ENCODE data around the gene TRIM26. TPM values are rescaled to one million over a fixed set of nuclear protein-coding genes. Genes with fewer than 3 reads are reported as not detected.

TRIM26 gene
- total RNA-seq, 2 experiments from 2014 or later: 42.1 to 44.1 TPM

- Mint-ChIP-seq H3K36me3 (ENCODE audit: low read depth) (no peaks in the 10 kb centered on the region), H3K4me3 (no peak within 1 kb of the TSS), H3K9me3 (no peaks in the 10 kb centered on the region), H3K27me3 (peaks cover 28% of the 10 kb centered on the region), H3K27ac (no peak within 1 kb of the TSS), H3K4me1 (ENCODE audit: low read depth) (peaks cover 4% of the 10 kb centered on the region)
- Histone ChIP-seq H3K27me3 (ENCODE audit: control insufficient read depth in 1 of 2, insufficient read depth in 2 of 2, low read length in 2 of 2) (peaks cover 3 to 10% of the 10 kb centered on the region in 2 experiments), H3K36me3 (ENCODE audit: insufficient read depth, low read length) (no peaks in the 10 kb centered on the region), H3K27ac (ENCODE audit: low read depth in 1 of 2, low read length in 2 of 2) (no peak within 1 kb of the TSS), H3K4me1 (ENCODE audit: insufficient read depth, low read length) (peaks cover 8% of the 10 kb centered on the region), H3K9me3 (ENCODE audit: control insufficient read depth in 1 of 2, insufficient read depth in 1 of 2, low read length in 2 of 2) (no peaks in the 10 kb centered on the region), H3K4me3 (ENCODE audit: low read length) (no peak within 1 kb of the TSS)
- no peak for ATAC-seq (ENCODE audit: poor library complexity)
- intact Hi-C loops (cut with DNase I, micrococcal nuclease): no loop called here
- TF ChIP-seq CTCF (IDR thresholded peaks at IDR 0.05): no peak
- ChIA-PET CTCF (no interaction called here), POLR2A (no interaction called here)
- DNase-seq: no peak
Observed at GRCh38 chr6:30160785-30161531, 52.2 kb downstream of the TRIM26 start, which contains the start of gene TRIM10. TRIM10 (minus strand) TSS chr6:30161211; CDS start chr6:30160858, 353 bp downstream.

- H3K4me3 ChIP-seq (ENCODE audit: low read length): no peak overlapping the region
- no peak overlapping the region for H3K27ac Mint-ChIP-seq
- H3K27me3 Mint-ChIP-seq: peaks cover 35% of the 10 kb centered on the region
- peaks cover 4% of the 10 kb centered on the region for H3K4me1 Mint-ChIP-seq (ENCODE audit: low read depth)
- TF ChIP-seq CTCF (IDR thresholded peaks at IDR 0.05): no peak
- H3K9me3 ChIP-seq (ENCODE audit: control insufficient read depth in 1 of 2, insufficient read depth in 1 of 2, low read length in 2 of 2): no peaks in the 10 kb centered on the region
- H3K36me3 ChIP-seq (ENCODE audit: insufficient read depth, low read length): no peaks in the 10 kb centered on the region
- H3K27me3 ChIP-seq (ENCODE audit: control insufficient read depth in 1 of 2, insufficient read depth in 2 of 2, low read length in 2 of 2): peaks cover 10% of the 10 kb centered on the region in 2 experiments
- peaks cover 8% of the 10 kb centered on the region for H3K4me1 ChIP-seq (ENCODE audit: insufficient read depth, low read length)
- H3K36me3 Mint-ChIP-seq (ENCODE audit: low read depth): no peaks in the 10 kb centered on the region
- no peak for DNase-seq
- POLR2A ChIA-PET: no interaction called here
- no peaks in the 10 kb centered on the region for H3K9me3 Mint-ChIP-seq
- no peak for ATAC-seq (ENCODE audit: poor library complexity)
- intact Hi-C loops (cut with DNase I, micrococcal nuclease): no loop called here
- CTCF ChIA-PET: no interaction called here
- H3K4me3 Mint-ChIP-seq: no peak overlapping the region
- H3K27ac ChIP-seq (ENCODE audit: low read depth in 1 of 2, low read length in 2 of 2): no peak overlapping the region
Observed at GRCh38 chr6:30160008-30160784, 53.0 kb downstream of the TRIM26 start.

- Mint-ChIP-seq H3K36me3 (ENCODE audit: low read depth) (no peaks in the 10 kb centered on the region), H3K4me1 (ENCODE audit: low read depth) (peaks cover 4% of the 10 kb centered on the region), H3K27ac (no peak overlapping the region), H3K9me3 (no peaks in the 10 kb centered on the region), H3K4me3 (no peak overlapping the region), H3K27me3 (peaks cover 36% of the 10 kb centered on the region)
- no peaks in the 10 kb centered on the region for H3K9me3 ChIP-seq (ENCODE audit: control insufficient read depth in 1 of 2, insufficient read depth in 1 of 2, low read length in 2 of 2)
- CTCF ChIA-PET: no interaction called here
- no peak overlapping the region for H3K4me3 ChIP-seq (ENCODE audit: low read length)
- DNase-seq (no peak), ATAC-seq (ENCODE audit: poor library complexity) (no peak)
- no peak overlapping the region for H3K27ac ChIP-seq (ENCODE audit: low read depth in 1 of 2, low read length in 2 of 2)
- peaks cover 8% of the 10 kb centered on the region for H3K4me1 ChIP-seq (ENCODE audit: insufficient read depth, low read length)
- no peaks in the 10 kb centered on the region for H3K36me3 ChIP-seq (ENCODE audit: insufficient read depth, low read length)
- no peak for TF ChIP-seq CTCF (IDR thresholded peaks at IDR 0.05)
- intact Hi-C loops (cut with DNase I, micrococcal nuclease): no loop called here
- peaks cover 10% of the 10 kb centered on the region in 2 experiments for H3K27me3 ChIP-seq (ENCODE audit: control insufficient read depth in 1 of 2, insufficient read depth in 2 of 2, low read length in 2 of 2)
- POLR2A ChIA-PET: no interaction called here
Observed at GRCh38 chr6:30158475-30159040, 54.6 kb downstream of the TRIM26 start.

Measured in CD4-positive, alpha-beta T cell (primary cell).